Measurements from ENCODE around the gene L3MBTL4. TPM values are rescaled to one million over a fixed set of nuclear protein-coding genes. Genes with fewer than 3 reads are reported as not detected.
"Not testable (repeated sequence)": the region's sequence is repeated elsewhere in the genome, so short reads cannot be mapped to it uniquely, and the experiment has no call there.

L3MBTL4 gene
- total RNA-seq, 1 donor from 2014 or later: 10.9 TPM

- no peak for DNase-seq (ENCODE audit: low spot score)
- ATAC-seq: no peak
Measured at GRCh38 chr18:6055711-6056110, 359.0 kb downstream of the L3MBTL4 start.

- no peak for ATAC-seq
Measured at GRCh38 chr18:6054256-6054842, 360.4 kb downstream of the L3MBTL4 start.

GRCh38 chr18:6052449-6052913 lies 362.2 kb downstream of the L3MBTL4 start:
- DNase-seq (ENCODE audit: low spot score): no peak
- peak; percentile 88 for ATAC-seq

More at GRCh38 chr18:6054256-6054842, 360.4 kb downstream of the L3MBTL4 start:
- no peak for DNase-seq (ENCODE audit: low spot score)

GRCh38 chr18:6047596-6047995 lies 367.1 kb downstream of the L3MBTL4 start:
- not testable (repeated sequence) for ATAC-seq; DNase-seq (ENCODE audit: low spot score)

GRCh38 chr18:6044773-6045172 lies 369.9 kb downstream of the L3MBTL4 start:
- ATAC-seq: no peak
- DNase-seq (ENCODE audit: low spot score): no peak

- DNase-seq (ENCODE audit: low spot score): no peak
Measured at GRCh38 chr18:6044319-6044718, 370.4 kb downstream of the L3MBTL4 start.

GRCh38 chr18:6039055-6039454 lies 375.7 kb downstream of the L3MBTL4 start:
- ATAC-seq (no peak), DNase-seq (ENCODE audit: low spot score) (no peak)

More at GRCh38 chr18:6044319-6044718, 370.4 kb downstream of the L3MBTL4 start:
- ATAC-seq: no peak

GRCh38 chr18:6031442-6031841 lies 383.3 kb downstream of the L3MBTL4 start:
- ATAC-seq: peak; percentile 99

GRCh38 chr18:6031002-6031401 lies 383.7 kb downstream of the L3MBTL4 start:
- peak; percentile 53 for ATAC-seq
- no peak for DNase-seq (ENCODE audit: low spot score)

More at GRCh38 chr18:6031442-6031841, 383.3 kb downstream of the L3MBTL4 start:
- DNase-seq (ENCODE audit: low spot score): peak; percentile 81

GRCh38 chr18:6024745-6025248 lies 389.9 kb downstream of the L3MBTL4 start:
- DNase-seq (ENCODE audit: low spot score) (no peak), ATAC-seq (no peak)

- ATAC-seq: no peak
- DNase-seq (ENCODE audit: low spot score): no peak
Measured at GRCh38 chr18:6023551-6023950, 391.2 kb downstream of the L3MBTL4 start.

- ATAC-seq (no peak), DNase-seq (ENCODE audit: low spot score) (no peak)
Measured at GRCh38 chr18:6022845-6023244, 391.9 kb downstream of the L3MBTL4 start.

GRCh38 chr18:6022074-6022444 lies 392.7 kb downstream of the L3MBTL4 start:
- no peak for DNase-seq (ENCODE audit: low spot score)
- ATAC-seq: no peak

GRCh38 chr18:6021306-6022073 lies 393.2 kb downstream of the L3MBTL4 start:
- no peak for DNase-seq (ENCODE audit: low spot score)
- no peak for ATAC-seq

- DNase-seq (ENCODE audit: low spot score): no peak
- no peak for ATAC-seq
Measured at GRCh38 chr18:6018671-6019070, 396.0 kb downstream of the L3MBTL4 start.

- ATAC-seq (no peak), DNase-seq (ENCODE audit: low spot score) (no peak)
Measured at GRCh38 chr18:6017171-6017570, 397.5 kb downstream of the L3MBTL4 start.

- no peak for ATAC-seq
- no peak for DNase-seq (ENCODE audit: low spot score)
Measured at GRCh38 chr18:6015364-6015763, 399.3 kb downstream of the L3MBTL4 start.

- ATAC-seq (no peak), DNase-seq (ENCODE audit: low spot score) (no peak)
Measured at GRCh38 chr18:6013171-6013810, 401.4 kb downstream of the L3MBTL4 start.

- DNase-seq (ENCODE audit: low spot score): no peak
- no peak for ATAC-seq
Measured at GRCh38 chr18:6010921-6011320, 403.8 kb downstream of the L3MBTL4 start.

GRCh38 chr18:6010284-6010683 lies 404.4 kb downstream of the L3MBTL4 start:
- DNase-seq (ENCODE audit: low spot score): no peak
- no peak for ATAC-seq

GRCh38 chr18:6009756-6010155 lies 405.0 kb downstream of the L3MBTL4 start:
- DNase-seq (ENCODE audit: low spot score) (no peak), ATAC-seq (no peak)

- ATAC-seq (no peak), DNase-seq (ENCODE audit: low spot score) (no peak)
Measured at GRCh38 chr18:6004683-6005082, 410.0 kb downstream of the L3MBTL4 start.

All from left lobe of liver (tissue), 2 donors.